CD14-positive monocyte (primary cell): ENCODE results near the gene TMEM92. TPM values are rescaled to one million over a fixed set of nuclear protein-coding genes. Genes with fewer than 3 reads are reported as not detected.

ENCODE experiments used
- DNase-seq, 3 donors: peaks; one replicate each; pipeline ENCODE4 v3.0.0-alpha.2; 2011 to 2022
- H2AFZ ChIP-seq: 2 replicates; pipeline ENCODE4 v1.6.0; 2012; ENCODE audit warnings: mild to moderate bottlenecking, low read depth, low read length, inconsistent platforms; ENCODE audit not compliant: insufficient read depth, poor library complexity, severe bottlenecking
- H3K27ac ChIP-seq, 2 donors: 1 replicate in 1 of 2; 2 replicates in 1 of 2; pipeline ENCODE4 v1.5.1; 2012 to 2013; ENCODE audit warnings: low read length in 2 of 2, control low read depth in 1 of 2, inconsistent platforms in 1 of 2, low read depth in 1 of 2, mild to moderate bottlenecking in 1 of 2
- H3K27me3 ChIP-seq, 2 donors: one replicate each; pipeline versions ENCODE4 v1.6.0 to v1.6.1; 2011 to 2013; ENCODE audit warnings: low read length in 2 of 2; ENCODE audit not compliant: control insufficient read depth in 2 of 2, insufficient read depth in 2 of 2
- H3K36me3 ChIP-seq, 2 donors: replicated peaks in 1 of 2; 1 replicate in 1 of 2; 2 replicates in 1 of 2; pipeline versions ENCODE4 v1.5.1 to v1.6.1; 2012 to 2013; ENCODE audit warnings: low read length in 2 of 2, control low read depth in 1 of 2, inconsistent platforms in 1 of 2, mild to moderate bottlenecking in 1 of 2; ENCODE audit not compliant: insufficient read depth in 2 of 2, control insufficient read depth in 1 of 2
- H3K4me1 ChIP-seq, 2 donors: 1 replicate in 1 of 2; 2 replicates in 1 of 2; pipeline versions ENCODE4 v1.5.1 to v1.6.1; 2012 to 2013; ENCODE audit warnings: low read length in 2 of 2, control low read depth in 1 of 2, inconsistent platforms in 1 of 2, mild to moderate bottlenecking in 1 of 2, moderate library complexity in 1 of 2; ENCODE audit not compliant: insufficient read depth in 2 of 2, control insufficient read depth in 1 of 2
- H3K4me2 ChIP-seq: replicated peaks from 2 replicates; pipeline ENCODE3; 2012; ENCODE audit warnings: low read length, moderate library complexity, mild to moderate bottlenecking; ENCODE audit not compliant: poor library complexity, severe bottlenecking; ENCODE audit errors: extremely low read depth
- H3K4me3 ChIP-seq, 3 experiments: fragments of 200-600 bp in 1 of 3; sonication (generic) in 1 of 3; replicated peaks in 1 of 3; 1 replicate in 2 of 3; 2 replicates in 1 of 3; pipeline ENCODE4 v1.5.1; 2011 to 2013; ENCODE audit warnings: low read length in 3 of 3, mild to moderate bottlenecking in 3 of 3, control low read depth in 2 of 3, low read depth in 2 of 3, inconsistent platforms in 1 of 3, moderate library complexity in 1 of 3
- H3K79me2 ChIP-seq: 2 replicates; pipeline ENCODE4 v1.6.0; 2012; ENCODE audit warnings: mild to moderate bottlenecking, control low read depth, inconsistent platforms, low read length, moderate library complexity; ENCODE audit not compliant: insufficient read depth
- H3K9ac ChIP-seq: 2 replicates; pipeline ENCODE4 v1.6.0; 2017; ENCODE audit warnings: low read length, mild to moderate bottlenecking; ENCODE audit not compliant: insufficient read depth, poor library complexity, severe bottlenecking
- H3K9me3 ChIP-seq, 2 donors: replicated peaks in 1 of 2; 1 replicate in 1 of 2; 2 replicates in 1 of 2; pipeline versions ENCODE4 v1.5.1 to v1.6.1; 2012 to 2013; ENCODE audit warnings: low read length in 2 of 2, control low read depth in 1 of 2; ENCODE audit not compliant: control insufficient read depth in 1 of 2, insufficient read depth in 1 of 2
- H4K20me1 ChIP-seq: 2 replicates; pipeline ENCODE4 v1.6.0; 2012; ENCODE audit warnings: mild to moderate bottlenecking, low read length, control low read depth, moderate library complexity; ENCODE audit not compliant: insufficient read depth
- H3K27ac Mint-ChIP-seq, 7 donors: one replicate each; pipeline ENCODE4 v1.8.0; 2020; ENCODE audit warnings: mild to moderate bottlenecking in 7 of 7, mixed read lengths in 7 of 7, moderate library complexity in 6 of 7, inconsistent platforms in 2 of 7
- H3K27me3 Mint-ChIP-seq, 3 donors: one replicate each; pipeline ENCODE4 v1.8.0; 2021 to 2022; ENCODE audit warnings: low read depth in 3 of 3, mild to moderate bottlenecking in 3 of 3, mixed read lengths in 3 of 3, moderate library complexity in 3 of 3, inconsistent platforms in 1 of 3
- H3K36me3 Mint-ChIP-seq, 2 donors: one replicate each; pipeline ENCODE4 v1.8.0; 2020; ENCODE audit warnings: mixed read lengths in 2 of 2, inconsistent platforms in 1 of 2, mild to moderate bottlenecking in 1 of 2
- H3K4me1 Mint-ChIP-seq: one replicate; pipeline ENCODE4 v1.8.0; 2020; ENCODE audit warnings: mild to moderate bottlenecking, mixed read lengths
- H3K4me3 Mint-ChIP-seq, 2 donors: one replicate each; pipeline ENCODE4 v1.8.0; 2020; ENCODE audit warnings: mild to moderate bottlenecking in 2 of 2, mixed read lengths in 2 of 2, moderate library complexity in 1 of 2
- H3K9me3 Mint-ChIP-seq, 7 donors: one replicate each; pipeline ENCODE4 v1.8.0; 2020 to 2022; ENCODE audit warnings: mixed read lengths in 7 of 7, mild to moderate bottlenecking in 6 of 7, moderate library complexity in 6 of 7, inconsistent platforms in 2 of 7
- CTCF ChIP-seq: fragments of 200-600 bp; IDR thresholded peaks from one replicate; pipeline ENCODE4 v1.8.0; 2022; ENCODE audit warnings: antibody characterized with exemption, mild to moderate bottlenecking
- WGBS: methylation state at CpG from one replicate; pipeline ENCODE4 v1.1.5; 2013; ENCODE audit warnings: missing lambda C conversion rate; ENCODE audit not compliant: insufficient coverage; 5-methylcytosine and 5-hydroxymethylcytosine counted together
- intact Hi-C, 2 donors: fragments of 100-400 bp; cut with micrococcal nuclease; formaldehyde crosslinking; loops; one replicate each; pipeline versions ENCODE4 v1.15.0 to v1.15.1; 2023
- polyA plus RNA-seq, 3 donors: library from polyadenylated mRNA; depleted of rRNA in 1 of 3; unstranded in 2 of 3; stranded (reverse) in 1 of 3; fragments of 300-500 nt in 2 of 3; fragments of >200 nt in 1 of 3; fragmentation: Illumina TruSeq in 2 of 3; gene quantifications; 1 replicate in 2 of 3; 2 replicates in 1 of 3; pipeline ENCODE4 v1.2.3, GENCODE V29; 2012 to 2021

TMEM92 gene
- polyA plus RNA-seq, 3 donors, result not detected

- Mint-ChIP-seq H3K27me3 (peaks cover 20 to 41% (median 24%) of the 10 kb centered on the region in 3 donors), H3K36me3 (peaks cover 2% of the 10 kb centered on the region in 2 donors), H3K4me3 (no peak overlapping the region), H3K9me3 (peaks cover 0 to 3% (median 0%) of the 10 kb centered on the region in 7 donors), H3K4me1 (peaks cover 50% of the 10 kb centered on the region), H3K27ac (peak overlapping the region in 2 of 7 donors; percentile 11 to 19)
- no peak overlapping the region for H3K9ac ChIP-seq
- no peak for TF ChIP-seq CTCF
- H3K79me2 ChIP-seq, result no peaks in the 10 kb centered on the region
- DNase-seq, result no peak
- WGBS, result 53% methylated on average over 5 of the region's 8 CpGs
- H3K36me3 ChIP-seq, result peaks cover 0 to 1% of the 10 kb centered on the region in 2 donors
- no peak overlapping the region for H3K27ac ChIP-seq
- H3K4me2 ChIP-seq, result no peak overlapping the region
- H3K4me3 ChIP-seq, result no peak overlapping the region
- intact Hi-C loops, result no loop called here
- H3K27me3 ChIP-seq, result peaks cover 0 to 24% of the 10 kb centered on the region in 2 donors
- H3K9me3 ChIP-seq, result no peaks in the 10 kb centered on the region
- H3K4me1 ChIP-seq, result peaks cover 47 to 60% of the 10 kb centered on the region in 2 donors
- no peak overlapping the region for H2AFZ ChIP-seq
- no peaks in the 10 kb centered on the region for H4K20me1 ChIP-seq
These were observed 2.5 kb downstream of the TMEM92 start for GRCh38 chr17:50276588-50277356.

GRCh38 chr17:50277357-50277754, 3.1 kb downstream of the TMEM92 start:
- Mint-ChIP-seq H3K27ac (no peak overlapping the region), H3K4me3 (no peak overlapping the region), H3K4me1 (peaks cover 52% of the 10 kb centered on the region), H3K36me3 (peaks cover 7 to 8% of the 10 kb centered on the region in 2 donors), H3K27me3 (peaks cover 20 to 37% (median 24%) of the 10 kb centered on the region in 3 donors), H3K9me3 (peaks cover 0 to 6% (median 5%) of the 10 kb centered on the region in 7 donors)
- WGBS, result 46% methylated on average over 2 of the region's 5 CpGs
- H3K9ac ChIP-seq, result no peak overlapping the region
- no peaks in the 10 kb centered on the region for H3K79me2 ChIP-seq
- H3K27ac ChIP-seq, result no peak overlapping the region
- no peaks in the 10 kb centered on the region for H4K20me1 ChIP-seq
- peaks cover 50 to 64% of the 10 kb centered on the region in 2 donors for H3K4me1 ChIP-seq
- intact Hi-C loops, result no loop called here
- no peak for TF ChIP-seq CTCF
- no peak overlapping the region for H2AFZ ChIP-seq
- no peak overlapping the region for H3K4me3 ChIP-seq
- no peak for DNase-seq
- H3K36me3 ChIP-seq, result peaks cover 0 to 7% of the 10 kb centered on the region in 2 donors
- H3K27me3 ChIP-seq, result peaks cover 0 to 20% of the 10 kb centered on the region in 2 donors
- no peak overlapping the region for H3K4me2 ChIP-seq
- H3K9me3 ChIP-seq, result peaks cover 0 to 3% of the 10 kb centered on the region in 2 donors
